Fibroblast of skin of left quadriceps (primary cell): Measurements from ENCODE around the gene FFAR2.

ENCODE experiments used
- DNase-seq, 2 experiments: peaks; one replicate each; pipeline ENCODE4 v3.0.0-alpha.2; 2013; ENCODE audit warnings: low read depth in 2 of 2

The FFAR2 gene

GRCh38 chr19:35486268-35486708, 38.2 kb downstream of the FFAR2 start:
- no peak for DNase-seq

GRCh38 chr19:35487656-35488182, 39.7 kb downstream of the FFAR2 start:
- DNase-seq = no peak

DNA sequence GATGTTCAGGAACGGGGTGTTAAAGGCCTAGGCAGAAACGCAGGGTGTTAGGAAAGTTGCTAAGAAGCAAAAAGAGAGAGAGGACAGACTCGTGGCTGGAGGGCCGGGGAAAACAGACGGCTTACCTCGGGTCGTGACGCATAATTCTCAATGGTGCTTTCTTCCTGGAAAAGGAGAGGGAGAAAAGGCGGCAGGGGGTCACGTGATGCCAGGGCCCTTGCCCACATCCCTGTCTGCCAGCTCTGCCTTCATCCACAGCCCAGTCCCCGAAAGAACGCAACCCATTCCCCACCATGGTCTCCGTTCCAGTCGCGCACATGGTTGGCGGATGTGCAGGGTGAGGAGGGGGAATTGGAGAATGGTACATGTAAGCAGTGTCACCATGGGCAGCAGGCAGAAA, 40.6 kb downstream of the FFAR2 start:
- DNase-seq = no peak

- DNase-seq = no peak
These were observed 42.3 kb downstream of the FFAR2 start, which contains the start of gene KRTDAP for GRCh38 chr19:35490364-35490763. KRTDAP (minus strand) TSS chr19:35490464; CDS start chr19:35490442, 22 bp downstream.

GRCh38 chr19:35491836-35492360, 43.8 kb downstream of the FFAR2 start:
- no peak for DNase-seq

DNA sequence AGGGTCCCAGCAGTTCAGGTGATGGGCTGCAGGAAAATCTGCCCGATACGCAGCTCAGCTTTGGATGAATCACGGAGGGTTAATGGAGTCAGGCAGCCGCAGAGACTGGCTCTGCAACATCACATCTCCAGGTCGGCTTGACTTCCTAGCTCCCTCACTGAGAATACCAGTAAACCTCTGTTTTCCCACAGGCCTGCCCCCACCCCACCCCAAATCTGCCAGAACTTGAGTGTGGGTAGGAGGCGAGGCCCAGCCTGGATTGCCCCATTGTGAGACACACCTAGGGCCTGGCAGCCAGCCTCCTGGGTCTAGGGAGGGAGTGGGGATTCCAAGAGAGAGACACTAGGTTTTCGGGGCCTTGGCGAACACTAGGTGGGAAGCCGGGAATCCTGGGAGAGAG, 45.9 kb downstream of the FFAR2 start:
- no peak for DNase-seq

- peak in 1 of 2 experiments; percentile 23 for DNase-seq
These were observed 47.3 kb downstream of the FFAR2 start for GRCh38 chr19:35495107-35496064.

GRCh38 chr19:35497406-35497805, 49.3 kb downstream of the FFAR2 start:
- DNase-seq = no peak

- no peak for DNase-seq
These were observed 50.2 kb downstream of the FFAR2 start for GRCh38 chr19:35498220-35498619.

DNA sequence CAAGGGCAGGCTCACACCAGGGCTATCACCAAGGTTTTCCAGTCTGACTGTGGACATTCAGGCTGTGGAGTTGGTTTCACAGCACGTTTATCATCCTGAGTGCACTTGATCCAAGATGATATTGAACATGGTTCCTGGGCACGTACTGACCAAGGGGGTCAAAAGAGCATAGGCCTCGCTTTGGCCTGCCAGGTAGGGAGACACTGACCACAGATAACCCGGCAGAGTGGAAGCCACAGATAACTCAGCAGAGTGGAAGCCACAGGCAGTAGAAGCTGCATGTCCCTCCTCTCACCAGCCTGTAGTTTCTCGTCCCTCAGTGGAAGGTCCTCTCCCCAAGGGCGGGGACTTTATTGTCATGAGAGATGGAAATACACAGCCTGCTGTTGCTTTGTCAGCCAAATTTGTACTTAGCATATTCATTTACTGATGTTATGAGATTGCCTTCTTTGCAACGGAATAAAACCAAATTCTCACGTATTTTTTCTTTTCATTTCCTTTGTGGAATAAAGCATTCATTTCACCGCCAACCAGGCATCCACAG, 51.0 kb downstream of the FFAR2 start:
- DNase-seq = no peak

- no peak for DNase-seq
These were observed 52.6 kb downstream of the FFAR2 start for GRCh38 chr19:35500611-35501010.
